H1 (cell line): ENCODE measurements around the gene NKAIN4.

ENCODE experiments used
- BACH1 ChIP-seq: IDR thresholded peaks from 2 replicates; pipeline ENCODE4 v1.6.1; 2012; ENCODE audit warnings: low read length, improper control_type of control experiment
- CREB1 ChIP-seq: IDR thresholded peaks from 2 replicates; pipeline ENCODE4 v1.6.1; 2012; ENCODE audit warnings: inconsistent platforms
- CTCF ChIP-seq, 3 experiments: IDR thresholded peaks; 1 replicate in 2 of 3; 2 replicates in 1 of 3; pipeline versions ENCODE4 v1.5.1 to v1.6.1; 2011; ENCODE audit warnings: low read length in 3 of 3, mild to moderate bottlenecking in 3 of 3, inconsistent platforms in 2 of 3, low read depth in 1 of 3, moderate library complexity in 1 of 3; ENCODE audit not compliant: insufficient read depth in 1 of 3; ENCODE audit errors: control extremely low read depth in 1 of 3
- EZH2 ChIP-seq: fragments of 200-600 bp; sonication (generic); IDR thresholded peaks from 2 replicates; pipeline ENCODE4 v1.7.1; 2012; ENCODE audit warnings: low read depth, mild to moderate bottlenecking, moderate library complexity, low read length, inconsistent platforms; ENCODE audit not compliant: severe bottlenecking
- FOSL1 ChIP-seq: IDR thresholded peaks from 2 replicates; pipeline ENCODE4 v1.6.1; 2011; ENCODE audit warnings: mild to moderate bottlenecking, low read depth, low read length, moderate library complexity; ENCODE audit not compliant: insufficient read depth
- HDAC2 ChIP-seq, 2 experiments: fragments of 300-600 bp in 1 of 2; sonication (generic) in 1 of 2; IDR thresholded peaks; 2 replicates each; pipeline ENCODE4 v1.6.1; 2011 to 2012; ENCODE audit warnings: low read depth in 2 of 2, low read length in 2 of 2, mild to moderate bottlenecking in 2 of 2, moderate library complexity in 2 of 2, borderline replicate concordance in 1 of 2, inconsistent platforms in 1 of 2
- JUND ChIP-seq: IDR thresholded peaks from 2 replicates; pipeline ENCODE4 v1.6.1; 2011; ENCODE audit warnings: mild to moderate bottlenecking, improper control_type of control experiment, low read length
- POLR2A ChIP-seq, 2 experiments: IDR thresholded peaks; 1 replicate in 1 of 2; 2 replicates in 1 of 2; pipeline ENCODE4 v1.6.1; 2011; ENCODE audit warnings: low read depth in 2 of 2, low read length in 2 of 2, mild to moderate bottlenecking in 2 of 2; ENCODE audit errors: control extremely low read depth in 1 of 2
- RAD21 ChIP-seq, 2 experiments: IDR thresholded peaks in 1 of 2; conservative IDR thresholded peaks in 1 of 2; 2 replicates each; pipeline ENCODE4 v1.6.1; 2011; ENCODE audit warnings: low read depth in 2 of 2, low read length in 2 of 2, improper control_type of control experiment in 1 of 2, inconsistent platforms in 1 of 2, mild to moderate bottlenecking in 1 of 2, moderate library complexity in 1 of 2
- RFX5 ChIP-seq: IDR thresholded peaks from 2 replicates; pipeline ENCODE4 v1.6.1; 2011; ENCODE audit warnings: low read depth, low read length, improper control_type of control experiment, borderline replicate concordance
- RXRA ChIP-seq: IDR thresholded peaks from 2 replicates; pipeline ENCODE4 v1.6.1; 2011; ENCODE audit warnings: low read depth, mild to moderate bottlenecking, low read length, moderate library complexity; ENCODE audit not compliant: insufficient read depth
- SIN3A ChIP-seq, 2 experiments: IDR thresholded peaks in 1 of 2; conservative IDR thresholded peaks in 1 of 2; 2 replicates each; pipeline ENCODE4 v1.6.1; 2011 to 2012; ENCODE audit warnings: low read length in 2 of 2, improper control_type of control experiment in 1 of 2, low read depth in 1 of 2, mild to moderate bottlenecking in 1 of 2
- SP4 ChIP-seq: IDR thresholded peaks from 2 replicates; pipeline ENCODE4 v1.6.1; 2012; ENCODE audit warnings: low read length, inconsistent platforms
- TAF1 ChIP-seq: IDR thresholded peaks from 2 replicates; pipeline ENCODE4 v1.6.1; 2011; ENCODE audit warnings: mild to moderate bottlenecking, low read depth, low read length

GRCh38 chr20:63232235-63233060 is 21.8 kb downstream of the NKAIN4 start:
- TF ChIP-seq TAF1 (no peak), CREB1 (no peak), RXRA (no peak), POLR2A (IDR thresholded peaks at IDR 0.05; ENCODE audit: control extremely low read depth in 1 of 2, low read depth in 2 of 2, low read length in 2 of 2) (no peak), CTCF (IDR thresholded peaks at IDR 0.05; ENCODE audit: control extremely low read depth in 1 of 3, insufficient read depth in 1 of 3, low read depth in 1 of 3, low read length in 3 of 3) (no peak), RFX5 (no peak), RAD21 (IDR thresholded peaks at IDR 0.05 in 1 of 2, conservative IDR thresholded peaks at IDR 0.05 in 1 of 2; ENCODE audit: low read depth in 2 of 2, low read length in 2 of 2) (no peak), EZH2 (no peak), BACH1 (no peak), SIN3A (conservative IDR thresholded peaks at IDR 0.05 in 1 of 2, IDR thresholded peaks at IDR 0.05 in 1 of 2; ENCODE audit: low read depth in 1 of 2, low read length in 2 of 2) (no peak), JUND (no peak), FOSL1 (no peak), SP4 (no peak), HDAC2 (IDR thresholded peaks at IDR 0.05; ENCODE audit: borderline replicate concordance in 1 of 2, low read depth in 2 of 2, low read length in 2 of 2) (no peak)
